Hematopoietic multipotent progenitor cell treated with erythropoietin and hydrocortisone succinate and interleukin-3 and kit ligand, for 15 days (in vitro differentiated cells): ENCODE data around the gene FAM149B1.
A peak's percentile ranks its signal among the peaks of the same experiment; 100 is the strongest.
"Not testable (repeated sequence)": the region's sequence is repeated elsewhere in the genome, so short reads cannot be mapped to it uniquely, and the experiment has no call there.

ENCODE experiments used
- DNase-seq: peaks from one replicate; pipeline ENCODE4 v3.0.0-alpha.2; 2015; ENCODE audit warnings: low spot score

FAM149B1 gene

DNA sequence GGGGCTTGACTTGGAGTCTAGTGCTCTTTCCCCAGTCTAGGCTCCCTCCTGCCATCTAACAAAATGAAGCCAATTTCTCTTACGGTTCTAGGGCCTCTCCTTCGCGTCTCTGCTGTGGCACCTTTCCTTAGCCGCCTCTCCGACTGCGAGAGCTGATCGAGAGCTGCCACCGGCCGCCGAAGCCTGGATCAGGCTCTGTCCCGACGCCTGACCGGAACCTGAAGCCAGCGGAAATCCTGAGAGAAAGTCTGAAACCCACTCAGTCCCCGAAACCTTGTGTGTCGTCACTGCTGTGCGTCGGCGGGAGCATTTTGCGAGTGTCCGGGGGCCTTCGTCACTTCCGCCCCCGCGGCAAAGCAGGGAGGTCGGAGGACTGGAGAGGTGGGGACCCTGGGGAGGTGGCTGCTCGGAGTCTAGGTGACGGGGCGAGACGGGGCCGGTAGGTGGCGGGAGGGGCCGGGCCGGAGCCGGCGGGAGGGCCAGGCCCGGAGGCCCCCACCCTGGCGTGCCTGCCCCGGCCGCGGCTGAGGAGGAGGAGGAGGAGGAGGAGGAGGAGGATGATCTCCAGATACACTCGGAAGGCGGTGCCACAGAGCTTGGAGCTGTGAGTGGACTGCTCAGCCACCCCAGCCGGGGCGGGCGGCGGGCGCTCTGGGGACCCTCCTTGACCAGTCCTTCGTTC is at the start of gene FAM149B1, which contains the start of gene ECD:
TSS of gene FAM149B1 (plus strand) at position 337 of the 682 bp plus-strand sequence. CDS start at position 558, 221 bp downstream.
TSS of gene ECD (minus strand) at position 226 of the 682 bp plus-strand sequence. CDS start 4,071 bp downstream, outside the sequence.
- DNase-seq = peak; percentile 92

DNA sequence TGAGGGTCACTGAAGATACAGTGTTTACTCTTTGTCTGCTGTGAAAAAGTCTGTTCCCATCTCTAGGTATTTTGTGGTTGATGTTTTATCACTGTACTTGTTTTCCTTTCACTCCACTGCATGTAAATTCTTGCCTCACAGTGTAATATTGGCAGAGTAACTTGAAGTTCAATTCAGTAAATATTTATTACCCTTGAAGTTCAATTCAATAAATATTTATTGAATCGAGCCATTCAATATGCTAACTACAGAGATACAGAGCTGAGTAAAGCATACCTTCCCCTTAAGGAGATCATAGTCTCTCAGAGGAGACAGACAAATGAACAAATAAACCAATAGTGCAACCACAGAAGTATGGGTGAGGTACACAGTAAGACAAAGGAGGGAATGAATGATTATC is 48.5 kb upstream of the FAM149B1 start:
- no peak for DNase-seq

DNA sequence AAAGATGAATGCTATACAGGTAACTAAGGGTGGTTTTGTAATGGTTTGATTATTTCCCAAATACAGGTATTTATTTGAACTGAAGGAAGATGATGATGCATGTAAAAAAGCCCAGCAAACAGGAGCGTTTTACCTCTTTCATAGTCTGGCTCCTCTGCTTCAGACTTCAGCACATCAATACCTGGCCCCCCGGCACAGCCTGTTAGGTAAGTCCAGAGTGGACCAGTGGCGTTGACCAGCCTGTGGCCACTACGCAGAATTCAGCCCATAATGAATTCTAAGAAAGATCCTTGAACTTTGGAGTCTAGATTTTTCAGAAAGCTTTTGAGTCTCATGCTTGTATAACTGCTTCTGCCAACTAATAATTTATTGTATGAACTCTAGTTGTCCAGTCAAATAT is 48.0 kb upstream of the FAM149B1 start:
- no peak for DNase-seq

DNA sequence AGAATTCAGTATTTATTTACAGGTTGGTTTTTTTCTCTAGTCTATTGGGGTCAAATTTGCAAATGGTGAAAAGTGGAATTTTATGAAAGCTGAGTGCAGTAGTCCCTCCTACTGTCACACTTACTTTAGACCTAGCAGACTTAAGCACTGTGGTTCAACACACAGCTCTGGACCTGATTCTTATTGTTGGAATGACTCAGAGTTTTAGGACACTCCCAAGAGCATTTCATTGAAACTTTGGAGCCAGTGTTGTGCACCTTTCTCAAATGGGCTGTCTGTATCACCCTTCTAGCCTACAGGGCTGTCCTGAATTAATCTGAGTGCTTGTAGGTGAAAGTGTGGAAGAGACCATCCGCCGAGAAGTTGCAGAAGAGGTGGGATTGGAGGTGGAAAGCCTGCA is 41.6 kb upstream of the FAM149B1 start:
- DNase-seq = no peak

DNA sequence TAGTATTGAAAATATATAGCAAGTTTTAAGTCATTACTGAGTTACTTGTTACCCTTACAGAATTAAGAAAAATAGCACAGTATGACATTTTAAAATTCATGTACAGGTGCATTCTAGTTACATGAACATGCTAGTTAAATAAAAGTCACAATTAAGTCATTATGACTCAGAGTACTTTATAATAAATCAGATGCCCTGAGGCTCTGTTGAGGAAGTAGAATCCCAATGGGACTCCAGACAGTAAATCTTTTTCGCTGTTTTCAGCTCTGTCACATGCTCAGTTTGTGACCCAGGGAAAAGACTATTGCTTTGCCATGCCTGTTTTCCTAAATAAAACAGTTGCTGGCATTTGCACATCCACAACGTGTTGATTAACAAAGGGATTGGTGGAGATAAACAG is 36.6 kb upstream of the FAM149B1 start:
- no peak for DNase-seq

DNA sequence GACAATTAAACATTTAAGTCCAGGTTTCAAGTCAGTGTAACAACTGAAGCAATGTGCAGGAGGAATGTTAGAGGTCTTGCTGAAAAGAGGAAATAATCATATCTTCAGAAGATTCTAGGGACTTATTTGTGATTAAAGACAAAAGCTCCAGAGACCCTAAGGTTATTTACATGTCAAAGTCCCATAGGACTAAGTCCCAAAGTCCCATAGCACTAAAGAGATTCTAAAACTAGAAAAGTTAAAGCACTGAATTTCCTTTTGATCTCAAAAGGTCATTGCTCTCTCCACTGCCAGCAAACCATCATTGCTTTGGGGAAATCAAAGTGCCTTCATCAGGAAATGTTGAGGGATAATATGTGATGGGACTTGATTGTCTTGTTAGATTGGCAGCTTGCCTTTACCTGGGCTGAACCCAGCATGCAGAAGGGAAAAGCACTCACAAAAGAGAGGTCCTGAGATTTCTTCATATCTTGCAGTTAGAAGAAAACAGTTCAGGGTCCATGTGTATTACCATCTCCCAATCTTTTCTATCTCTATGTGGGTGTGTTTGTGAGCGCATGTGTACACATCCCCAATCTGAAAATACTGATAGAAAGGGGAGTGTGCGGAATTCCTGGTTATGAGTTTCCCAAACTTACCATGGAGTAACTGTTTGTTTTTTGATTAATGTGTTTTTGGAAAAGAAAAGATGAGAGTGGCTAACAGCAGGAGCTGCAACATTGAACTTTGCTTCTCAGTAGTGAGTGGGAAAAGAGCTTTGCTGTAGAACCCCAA is 35.8 kb upstream of the FAM149B1 start:
- no peak for DNase-seq

DNA sequence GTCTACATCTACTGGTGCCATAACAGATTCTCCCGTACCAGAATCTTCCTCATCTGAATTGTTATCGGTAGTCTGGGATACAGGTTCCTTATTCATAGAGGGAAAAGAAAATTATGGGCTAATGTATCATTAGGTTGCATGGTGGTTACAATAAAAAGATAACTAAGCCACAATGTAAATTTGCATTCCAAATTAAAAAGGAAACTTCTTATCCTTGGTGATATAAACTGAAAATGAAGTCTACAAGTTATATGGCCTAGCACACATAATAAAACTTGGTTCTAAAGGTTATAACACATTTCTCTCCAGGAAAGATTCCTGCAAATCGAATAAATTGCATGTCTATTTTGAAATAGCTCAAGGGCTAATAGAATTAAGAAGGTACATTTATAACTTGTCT is 33.2 kb upstream of the FAM149B1 start:
- DNase-seq = no peak

DNA sequence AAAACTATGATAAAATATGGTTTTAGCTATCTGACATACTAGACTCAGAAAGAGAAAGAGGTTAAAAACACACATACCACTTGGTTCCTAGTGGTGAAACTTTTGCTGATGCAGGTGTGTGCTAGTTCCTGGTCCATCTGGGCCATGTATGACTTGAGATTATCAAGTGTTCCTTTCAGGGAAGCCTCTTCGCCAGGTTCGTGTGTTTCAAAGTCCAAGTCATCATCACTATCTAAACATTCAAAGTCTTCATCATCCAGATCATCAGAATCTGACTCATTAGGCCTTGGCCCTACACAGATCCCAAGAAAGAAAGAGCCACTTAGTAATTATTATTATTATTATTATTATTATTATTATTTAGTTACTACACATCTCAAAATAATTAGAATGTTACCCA is 31.3 kb upstream of the FAM149B1 start:
- no peak for DNase-seq

DNA sequence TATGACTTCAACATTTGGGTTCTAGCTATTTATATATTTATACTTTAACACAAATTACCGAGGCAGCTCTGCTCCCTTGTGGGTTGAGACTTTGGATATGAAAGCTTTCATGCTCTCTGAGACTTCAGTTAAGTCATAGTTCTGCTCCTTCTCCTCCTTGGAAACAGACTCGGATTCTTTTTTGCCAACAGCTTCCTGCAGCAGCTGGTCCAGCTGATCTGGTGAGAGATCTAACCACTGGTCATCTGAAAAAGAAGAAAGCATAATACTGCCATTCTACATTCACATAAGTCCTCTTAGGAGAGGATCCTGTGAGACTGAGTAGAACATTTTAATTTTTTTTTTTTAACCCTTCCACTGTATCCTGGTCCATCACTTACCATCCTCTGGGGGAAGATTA is 28.7 kb upstream of the FAM149B1 start:
- no peak for DNase-seq

DNA sequence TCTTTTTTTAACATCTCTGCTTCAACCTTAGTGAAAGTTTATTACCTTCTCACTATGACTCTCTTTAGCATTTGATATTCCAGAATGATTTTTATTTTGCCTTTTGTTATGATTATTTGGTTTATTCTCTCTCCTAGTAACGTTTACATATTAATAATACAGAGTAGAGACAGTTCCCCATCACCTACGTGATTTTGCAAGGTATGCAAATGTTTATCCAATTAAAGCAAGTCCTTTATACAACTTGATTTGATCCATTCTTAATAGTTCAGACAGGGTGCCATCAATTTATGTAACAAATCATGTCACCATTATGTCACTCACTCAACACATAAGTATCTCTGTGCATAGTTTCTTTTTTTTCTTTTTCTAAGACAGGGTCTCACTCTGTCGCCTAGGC is 26.3 kb upstream of the FAM149B1 start:
- no peak for DNase-seq

DNA sequence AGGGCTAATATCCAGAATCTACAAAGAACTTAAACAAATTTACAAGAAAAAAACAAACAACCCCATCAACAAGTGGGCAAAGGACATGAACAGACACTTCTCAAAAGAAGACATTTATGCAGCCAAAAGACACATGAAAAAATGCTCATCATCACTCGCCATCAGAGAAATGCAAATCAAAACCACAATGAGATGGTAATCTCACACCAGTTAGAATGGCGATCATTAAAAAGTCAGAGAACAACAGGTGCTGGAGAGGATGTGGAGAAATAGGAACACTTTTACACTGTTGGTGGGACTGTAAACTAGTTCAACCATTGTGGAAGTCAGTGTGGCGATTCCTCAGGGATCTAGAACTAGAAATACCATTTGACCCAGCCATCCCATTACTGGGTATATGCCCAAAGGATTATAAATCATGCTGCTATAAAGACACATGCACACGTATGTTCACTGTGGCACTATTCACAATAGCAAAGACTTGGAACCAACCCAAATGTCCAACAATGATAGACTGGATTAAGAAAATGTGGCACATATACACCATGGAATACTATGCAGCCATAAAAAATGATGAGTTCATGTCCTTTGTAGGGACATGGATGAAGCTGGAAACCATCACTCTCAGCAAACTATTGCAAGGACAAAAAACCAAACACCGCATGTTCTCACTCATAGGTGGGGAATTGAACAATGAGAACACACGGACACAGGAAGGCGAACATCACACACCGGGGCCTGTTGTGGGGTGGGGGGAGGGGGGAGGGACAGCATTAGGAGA is 17.1 kb upstream of the FAM149B1 start:
- DNase-seq = not testable (repeated sequence)

DNA sequence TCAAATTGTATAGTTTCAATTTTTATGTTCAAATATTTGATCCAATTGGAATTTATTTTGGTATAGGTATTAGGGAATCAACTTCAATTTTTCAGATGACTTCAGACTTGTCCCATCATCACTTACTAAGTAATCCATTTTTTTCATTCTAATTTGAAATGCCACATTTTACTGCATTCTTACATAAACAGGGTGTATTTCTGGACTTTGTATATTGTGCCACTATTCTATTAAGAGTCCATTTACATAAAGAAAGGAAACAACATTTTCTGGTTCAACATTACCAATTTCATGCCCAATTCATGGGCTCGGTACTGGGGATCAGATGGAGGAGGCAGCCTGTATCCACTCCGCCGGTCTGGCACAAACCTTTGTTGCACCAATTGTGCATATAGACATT is 15.9 kb upstream of the FAM149B1 start:
- no peak for DNase-seq

DNA sequence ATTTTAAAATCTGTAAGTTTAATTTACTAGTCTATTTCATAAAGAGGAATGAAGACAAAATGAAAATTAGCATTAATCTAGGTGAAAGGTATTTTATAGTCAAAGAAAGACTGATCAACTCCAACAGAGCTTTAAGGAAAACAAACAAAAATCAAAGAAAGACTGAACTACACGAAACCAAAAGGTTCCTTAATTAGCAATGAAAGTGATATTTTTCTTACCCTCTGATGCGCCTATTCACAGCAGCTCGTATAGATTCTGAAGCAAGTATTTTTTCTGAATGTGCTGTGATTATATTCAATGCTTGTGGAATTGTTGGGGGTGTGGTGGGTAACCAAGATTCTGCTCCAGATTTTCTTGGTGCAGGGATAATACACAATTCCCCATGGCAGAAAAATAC is 11.9 kb upstream of the FAM149B1 start:
- no peak for DNase-seq

DNA sequence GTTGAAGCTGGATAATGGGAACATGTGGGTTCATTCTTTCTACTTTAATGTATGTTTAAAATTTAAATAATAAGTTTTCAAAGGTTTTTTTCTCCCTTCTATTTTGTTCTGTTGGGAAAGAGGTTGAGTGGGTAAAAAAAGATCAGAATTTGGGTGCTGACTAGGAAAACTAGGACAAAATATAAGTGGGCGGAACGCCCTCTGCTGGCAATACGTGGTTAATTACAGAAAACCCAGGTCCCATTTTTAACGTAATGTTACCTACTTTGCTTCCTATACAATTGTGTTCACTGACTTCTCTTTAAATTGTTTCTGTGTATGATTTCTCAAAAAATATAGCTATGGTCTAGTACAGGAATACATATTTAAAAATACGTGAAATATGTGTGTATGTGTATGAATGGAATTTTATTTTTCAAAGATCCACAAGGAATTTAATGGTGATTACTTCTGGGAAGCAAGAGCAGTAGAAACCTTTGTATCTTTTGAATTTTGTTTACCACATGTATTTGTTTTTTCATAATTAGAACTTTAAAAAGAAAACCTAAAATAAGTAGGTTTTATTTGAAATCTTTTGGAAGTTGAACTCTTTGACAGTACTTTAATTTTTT is 8.8 kb upstream of the FAM149B1 start:
- peak; percentile 79 for DNase-seq

DNA sequence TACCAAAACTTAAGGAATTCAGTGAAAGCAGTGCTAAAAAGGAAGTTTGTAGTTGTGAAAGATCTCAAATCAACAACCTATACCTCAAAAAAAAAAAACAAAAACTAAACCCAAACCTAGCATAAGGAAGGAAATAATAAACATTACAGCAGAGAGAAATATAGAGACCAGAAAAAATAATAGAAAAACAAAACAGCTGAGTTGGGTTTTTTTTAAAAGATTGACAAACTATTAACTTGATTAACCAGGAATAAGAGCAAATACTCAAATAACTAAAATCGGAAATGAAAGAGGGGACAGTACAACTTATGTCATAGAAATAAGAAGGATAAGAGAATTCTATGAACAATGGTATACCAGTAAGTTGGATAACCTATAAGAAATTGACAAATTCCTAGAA is 6.8 kb upstream of the FAM149B1 start:
- no peak for DNase-seq

DNA sequence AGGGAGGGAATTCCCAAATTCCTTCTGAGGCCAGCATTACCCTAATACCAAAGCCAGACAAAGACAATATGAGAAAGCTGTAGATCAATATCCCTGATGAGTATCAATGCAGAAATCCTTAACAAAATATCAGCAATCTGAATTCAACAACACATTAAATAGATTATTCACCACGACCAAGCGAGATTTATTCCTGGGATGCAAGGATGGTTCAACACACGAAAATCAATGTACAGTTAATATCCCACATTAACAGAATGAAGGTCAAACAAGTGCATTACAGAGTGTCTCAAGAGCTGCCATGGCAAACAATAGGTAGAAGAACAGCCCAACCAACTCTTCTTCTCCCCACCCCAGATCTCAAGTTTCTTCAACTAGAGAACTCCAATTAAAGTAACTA is 6.3 kb upstream of the FAM149B1 start:
- DNase-seq = no peak

DNA sequence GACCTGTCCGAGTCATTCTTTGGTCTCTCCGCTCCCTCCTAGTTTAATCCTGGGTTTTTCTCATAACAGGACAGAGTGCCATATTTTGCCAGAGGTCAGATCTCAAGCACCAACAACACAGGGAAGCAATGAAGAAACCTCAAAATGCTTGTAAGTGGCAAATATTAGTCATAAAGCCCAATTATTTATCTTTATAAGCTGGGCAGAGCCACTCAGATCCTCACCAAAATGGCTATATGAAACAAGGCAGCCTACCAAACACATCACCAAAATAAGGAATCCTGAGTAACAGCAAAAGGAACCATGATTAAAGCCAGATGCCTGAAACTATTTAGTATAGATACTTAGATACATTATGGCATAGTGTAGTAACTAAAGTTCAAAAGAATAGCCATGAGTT is 4.8 kb upstream of the FAM149B1 start:
- no peak for DNase-seq

DNA sequence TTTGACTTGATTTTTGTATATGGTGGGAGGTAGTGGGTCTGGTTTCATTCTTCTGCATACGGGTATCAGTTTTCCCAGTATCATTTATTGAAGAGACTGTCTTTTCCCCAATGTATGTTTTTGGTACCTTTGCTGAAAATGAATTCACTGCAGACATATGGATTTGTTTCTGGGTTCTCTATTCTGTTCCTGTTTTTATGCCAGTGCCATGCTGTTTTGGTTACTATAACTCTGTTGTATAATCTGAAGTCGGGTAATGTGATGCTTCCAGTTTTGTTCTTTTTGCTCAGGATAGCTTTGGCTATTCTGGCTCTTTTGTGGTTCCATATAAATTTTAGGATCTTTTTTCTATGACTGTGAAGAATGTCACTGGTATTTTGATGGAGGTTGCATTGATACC is 947 bp upstream of the FAM149B1 start:
- no peak for DNase-seq

DNA sequence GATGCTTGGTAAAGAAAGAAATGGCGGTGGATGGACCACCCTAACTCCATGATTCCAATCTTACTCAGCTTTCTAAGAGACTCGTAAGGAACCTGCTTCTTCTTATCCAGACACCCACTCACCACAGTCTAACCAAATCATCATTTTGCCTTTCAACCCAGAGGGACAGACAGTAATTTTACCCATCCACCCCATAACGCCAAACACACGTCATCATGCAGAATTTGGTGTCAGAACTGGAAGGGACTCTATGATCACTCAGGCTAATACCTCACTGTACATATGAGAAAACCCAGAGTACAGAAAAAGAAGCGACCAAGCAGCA is 499 bp upstream of the FAM149B1 start:
- no peak for DNase-seq

DNA sequence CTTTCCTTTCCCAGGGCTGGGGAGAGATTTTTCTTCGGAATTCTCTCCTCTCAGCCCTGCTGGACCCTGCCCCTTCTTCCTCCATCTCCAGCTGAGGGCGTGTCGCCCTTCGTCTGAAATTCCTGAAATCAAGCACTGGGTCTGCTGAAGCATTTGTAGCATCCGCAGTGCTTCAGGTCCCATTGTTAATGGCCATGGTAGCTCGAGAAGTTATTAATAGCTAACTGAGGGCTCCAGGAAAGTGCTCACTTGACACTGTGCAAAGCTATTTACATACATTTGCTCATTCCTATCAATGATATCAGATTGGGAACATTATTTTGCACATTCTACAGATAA is 515 bp downstream of the FAM149B1 start:
- no peak for DNase-seq

DNA sequence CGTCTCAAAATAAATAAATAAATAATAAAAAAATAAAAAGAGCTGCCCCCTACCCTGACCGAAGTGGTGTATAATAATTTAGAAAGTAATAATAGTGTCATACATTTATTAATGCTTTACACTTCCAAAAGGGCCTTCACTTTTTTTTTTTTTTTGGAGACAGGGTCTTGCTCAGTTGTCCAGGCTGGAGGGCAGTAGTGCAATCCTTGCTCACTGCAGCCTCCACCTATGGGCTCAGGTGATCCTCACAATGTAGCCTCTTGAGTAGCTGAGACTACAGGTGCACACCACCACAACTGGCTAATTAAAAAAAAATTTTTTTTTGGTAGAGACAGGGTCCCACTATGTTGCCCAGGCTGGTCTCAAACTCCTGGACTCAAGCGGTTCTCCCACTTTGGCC is 1.4 kb downstream of the FAM149B1 start:
- no peak for DNase-seq

DNA sequence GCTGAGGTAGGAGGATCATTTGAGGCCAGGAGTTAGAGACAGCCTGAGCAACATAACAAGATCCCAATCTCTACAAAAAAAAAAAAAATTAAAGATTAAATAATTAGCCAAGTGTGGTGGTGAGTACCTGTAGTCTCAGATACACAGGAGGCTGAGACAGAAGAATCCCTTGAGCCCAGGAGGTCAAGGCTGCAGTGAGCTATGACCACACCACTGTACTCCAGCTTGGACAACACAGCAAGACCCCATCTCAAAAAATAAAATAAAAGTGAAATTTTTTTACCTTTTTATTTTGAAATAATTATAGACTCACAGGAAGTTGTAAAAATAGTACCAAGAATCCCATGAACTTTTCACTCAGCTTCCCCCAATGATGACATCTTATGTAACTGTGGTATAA is 4.9 kb downstream of the FAM149B1 start:
- DNase-seq = no peak
